ENCODE results near the gene TAF11L5. TPM values are rescaled to one million over a fixed set of nuclear protein-coding genes. Genes with fewer than 3 reads are reported as not detected.
"Not testable (repeated sequence)": the region's sequence is repeated elsewhere in the genome, so short reads cannot be mapped to it uniquely, and the experiment has no call there.

TAF11L5 gene
- total RNA-seq (2021; ENCODE audit: unreplicated experiment) = not detected
- not detected in 2 replicates for polyA plus RNA-seq (2012)
- not detected for Bru-seq, nascent RNA
- BruChase-seq, experiment 1, labeled RNA remaining after a 6-hour chase = not detected
- BruChase-seq, experiment 2, labeled RNA remaining after a 2-hour chase = not detected
- long read RNA-seq = 0 reads

GRCh38 chr5:17524935-17525334 is at the start of gene TAF11L5:
TSS of gene TAF11L5 (plus strand) at chr5:17525235.
- ATAC-seq; H3K9me2 ChIP-seq (ENCODE audit: insufficient read depth); DNase-seq (ENCODE audit: low read depth, low spot score); H3K4me1 ChIP-seq (ENCODE audit: control insufficient read depth in 1 of 2, insufficient read depth in 2 of 2, low read length in 2 of 2); H3K4me2 ChIP-seq (ENCODE audit: low read length); RAD21 ChIA-PET (ENCODE audit: low non-redundant PET in 1 of 2, low total read pairs in 2 of 2, uncharacterized antibody in 2 of 2, unreplicated experiment in 2 of 2); H3K27ac ChIP-seq (ENCODE audit: low read depth, low read length); H3K79me2 ChIP-seq (ENCODE audit: insufficient read depth, low read length); H4K20me1 ChIP-seq (ENCODE audit: insufficient read depth); H2AFZ ChIP-seq (ENCODE audit: low read depth, low read length, poor library complexity, severe bottlenecking); H3K36me3 ChIP-seq (ENCODE audit: control insufficient read depth in 1 of 2, insufficient read depth in 2 of 2, low read length in 2 of 2); H3K9me3 ChIP-seq (ENCODE audit: control insufficient read depth in 1 of 2, insufficient read depth in 1 of 2, low read depth in 1 of 2, low read length in 2 of 2); H3K27me3 ChIP-seq (ENCODE audit: insufficient read depth, low read length); POLR2A ChIA-PET; H3K4me3 ChIP-seq (replicated peaks in 1 of 2; ENCODE audit: low read depth in 1 of 2, low read length in 2 of 2); CTCF ChIA-PET; BruUV-seq (replicated peaks); H3K9ac ChIP-seq (ENCODE audit: low read length); intact Hi-C loops (cut with micrococcal nuclease): not testable (repeated sequence)

GRCh38 chr5:17477043-17477442 is 48.0 kb upstream of the TAF11L5 start:
- BruUV-seq (replicated peaks) = no TSS peak
- ATAC-seq = no peak

More at GRCh38 chr5:17477043-17477442, 48.0 kb upstream of the TAF11L5 start:
- ChIA-PET RAD21 (ENCODE audit: low non-redundant PET in 1 of 2, low total read pairs in 2 of 2, uncharacterized antibody in 2 of 2, unreplicated experiment in 2 of 2) (no interaction called here), POLR2A (interaction anchor here (0.6 kb wide), 1 partner anchor 15 kb away, joined by 4 read pairs; no protein-coding TSS in a partner anchor), CTCF (no interaction called here)
- no peaks in the 10 kb centered on the region for H4K20me1 ChIP-seq (ENCODE audit: insufficient read depth)
- H3K4me2 ChIP-seq (ENCODE audit: low read length) = no peak overlapping the region
- no peak overlapping the region for H3K27ac ChIP-seq (ENCODE audit: low read depth, low read length)
- no peaks in the 10 kb centered on the region for H3K79me2 ChIP-seq (ENCODE audit: insufficient read depth, low read length)
- intact Hi-C loops (cut with micrococcal nuclease) = no loop called here
- no peaks in the 10 kb centered on the region for H3K4me1 ChIP-seq (ENCODE audit: control insufficient read depth in 1 of 2, insufficient read depth in 2 of 2, low read length in 2 of 2)
- no peaks in the 10 kb centered on the region for H3K27me3 ChIP-seq (ENCODE audit: insufficient read depth, low read length)
- H3K9ac ChIP-seq (ENCODE audit: low read length) = no peak overlapping the region
- H2AFZ ChIP-seq (ENCODE audit: low read depth, low read length, poor library complexity, severe bottlenecking) = no peak overlapping the region
- no peaks in the 10 kb centered on the region; a peak in 1 of 4 replicates for H3K9me3 ChIP-seq (ENCODE audit: control insufficient read depth in 1 of 2, insufficient read depth in 1 of 2, low read depth in 1 of 2, low read length in 2 of 2)
- no peak for TF ChIP-seq EZH2 (IDR thresholded peaks at IDR 0.05)
- no peak for TF ChIP-seq ATF3 (IDR thresholded peaks at IDR 0.05)
- no peak for TF ChIP-seq ZNF274 (IDR thresholded peaks at IDR 0.05; ENCODE audit: low read depth, low read length)
- TF ChIP-seq TCF7L2 (IDR thresholded peaks at IDR 0.05; ENCODE audit: borderline replicate concordance, extremely low read depth, insufficient read depth, insufficient read length) = no peak
- H3K4me3 ChIP-seq (replicated peaks in 1 of 2; ENCODE audit: low read depth in 1 of 2, low read length in 2 of 2) = no peak overlapping the region
- no peak for DNase-seq (ENCODE audit: low read depth, low spot score)
- no peaks in the 10 kb centered on the region for H3K36me3 ChIP-seq (ENCODE audit: control insufficient read depth in 1 of 2, insufficient read depth in 2 of 2, low read length in 2 of 2)
- H3K9me2 ChIP-seq (ENCODE audit: insufficient read depth) = no peaks in the 10 kb centered on the region
